ENCODE data around the gene AGAP1.

AGAP1 gene

GRCh38 chr2:235579128-235579527 lies 85.3 kb downstream of the AGAP1 start:
- Histone ChIP-seq H3K4me3 (ENCODE audit: low read depth, low read length) (no peak overlapping the region), H3K27me3 (replicated peaks) (no peaks in the 10 kb centered on the region), H3K36me3 (replicated peaks) (no peaks in the 10 kb centered on the region), H3K27ac (no peak overlapping the region)
- in situ Hi-C loops (cut with HindIII; ENCODE audit: low pct_ligation_motif_present, low sequenced_read_pairs) = no loop called here
- DNase-seq = no peak
- TF ChIP-seq CTCF (IDR thresholded peaks at IDR 0.05; ENCODE audit: low read depth, low read length, missing control alignments) = no peak

- Histone ChIP-seq H3K27me3 (replicated peaks) (no peaks in the 10 kb centered on the region), H3K27ac (no peak overlapping the region), H3K4me3 (ENCODE audit: low read depth, low read length) (no peak overlapping the region), H3K36me3 (replicated peaks) (no peaks in the 10 kb centered on the region)
- in situ Hi-C loops (cut with HindIII; ENCODE audit: low pct_ligation_motif_present, low sequenced_read_pairs) = no loop called here
- no peak for DNase-seq
- no peak for TF ChIP-seq CTCF (IDR thresholded peaks at IDR 0.05; ENCODE audit: low read depth, low read length, missing control alignments)
Measured at GRCh38 chr2:235580426-235581157, 86.7 kb downstream of the AGAP1 start.

- Histone ChIP-seq H3K27me3 (replicated peaks) (no peaks in the 10 kb centered on the region), H3K27ac (no peak overlapping the region), H3K36me3 (replicated peaks) (no peaks in the 10 kb centered on the region), H3K4me3 (ENCODE audit: low read depth, low read length) (no peak overlapping the region)
- in situ Hi-C loops (cut with HindIII; ENCODE audit: low pct_ligation_motif_present, low sequenced_read_pairs) = no loop called here
- no peak for DNase-seq
- no peak for TF ChIP-seq CTCF (IDR thresholded peaks at IDR 0.05; ENCODE audit: low read depth, low read length, missing control alignments)
Measured at GRCh38 chr2:235582081-235582686, 88.3 kb downstream of the AGAP1 start.

- in situ Hi-C loops (cut with HindIII; ENCODE audit: low pct_ligation_motif_present, low sequenced_read_pairs) = no loop called here
- DNase-seq = no peak
- no peak for TF ChIP-seq CTCF (IDR thresholded peaks at IDR 0.05; ENCODE audit: low read depth, low read length, missing control alignments)
- H3K27ac ChIP-seq = no peak overlapping the region
- no peaks in the 10 kb centered on the region for H3K36me3 ChIP-seq (replicated peaks)
- H3K4me3 ChIP-seq (ENCODE audit: low read depth, low read length) = no peak overlapping the region
- H3K27me3 ChIP-seq (replicated peaks) = no peaks in the 10 kb centered on the region
Measured at GRCh38 chr2:235582729-235583128, 88.9 kb downstream of the AGAP1 start.

- no peak for TF ChIP-seq CTCF (IDR thresholded peaks at IDR 0.05; ENCODE audit: low read depth, low read length, missing control alignments)
- no peak overlapping the region for H3K27ac ChIP-seq
- no peak for DNase-seq
Measured at GRCh38 chr2:235583144-235583543, 89.3 kb downstream of the AGAP1 start.

More at GRCh38 chr2:235583144-235583543, 89.3 kb downstream of the AGAP1 start:
- Histone ChIP-seq H3K27me3 (replicated peaks) (no peaks in the 10 kb centered on the region), H3K4me3 (ENCODE audit: low read depth, low read length) (no peak overlapping the region), H3K36me3 (replicated peaks) (no peaks in the 10 kb centered on the region)
- in situ Hi-C loops (cut with HindIII; ENCODE audit: low pct_ligation_motif_present, low sequenced_read_pairs) = no loop called here

Data from brain microvascular endothelial cell (primary cell).